Glutamatergic neuron (in vitro differentiated cells): Measurements from ENCODE around the gene SEL1L2. TPM values are rescaled to one million over a fixed set of nuclear protein-coding genes. Genes with fewer than 3 reads are reported as not detected.

ENCODE experiments used
- DNase-seq: peaks from one replicate; pipeline ENCODE4 v3.0.0; 2022
- H3K27ac Mint-ChIP-seq: one replicate; pipeline ENCODE4 v1.8.0; 2020; ENCODE audit warnings: mild to moderate bottlenecking, mixed read lengths, inconsistent platforms; ENCODE audit not compliant: unreplicated experiment
- H3K27me3 Mint-ChIP-seq: one replicate; pipeline ENCODE4 v1.8.0; 2020; ENCODE audit warnings: mild to moderate bottlenecking, moderate library complexity, mixed read lengths, inconsistent platforms; ENCODE audit not compliant: unreplicated experiment
- H3K36me3 Mint-ChIP-seq: one replicate; pipeline ENCODE4 v1.8.0; 2020; ENCODE audit warnings: mild to moderate bottlenecking, mixed read lengths, inconsistent platforms; ENCODE audit not compliant: unreplicated experiment
- H3K4me1 Mint-ChIP-seq: one replicate; pipeline ENCODE4 v1.8.0; 2020; ENCODE audit warnings: mild to moderate bottlenecking, low read depth, mixed read lengths, inconsistent platforms; ENCODE audit not compliant: unreplicated experiment
- H3K4me3 Mint-ChIP-seq: one replicate; pipeline ENCODE4 v1.8.0; 2020; ENCODE audit warnings: mild to moderate bottlenecking, mixed read lengths, inconsistent platforms; ENCODE audit not compliant: unreplicated experiment
- H3K9me3 Mint-ChIP-seq: one replicate; pipeline ENCODE4 v1.8.0; 2020; ENCODE audit warnings: mild to moderate bottlenecking, moderate library complexity, mixed read lengths, inconsistent platforms; ENCODE audit not compliant: unreplicated experiment
- CTCF ChIP-seq: fragments of 200-600 bp; sonication (generic); IDR thresholded peaks from one replicate; pipeline ENCODE4 v1.5.0; 2021; ENCODE audit not compliant: partially characterized antibody, unreplicated experiment
- long read RNA-seq: library from polyadenylated mRNA; unstranded; transcript quantifications from one replicate; pipeline ENCODE4 v2.0.0, GENCODE V29; 2020; ENCODE audit not compliant: unreplicated experiment
- total RNA-seq: library from RNA; stranded (reverse); fragmentation: NEBNext Ultra II Directional; extraction: Animal tissue kit (Norgen Biotek cat#: 25700); gene quantifications from one replicate; pipeline ENCODE4 v1.2.1, GENCODE V29; 2021; ENCODE audit not compliant: unreplicated experiment

The SEL1L2 gene
- total RNA-seq, result not detected
- long read RNA-seq, result 0 reads

DNA sequence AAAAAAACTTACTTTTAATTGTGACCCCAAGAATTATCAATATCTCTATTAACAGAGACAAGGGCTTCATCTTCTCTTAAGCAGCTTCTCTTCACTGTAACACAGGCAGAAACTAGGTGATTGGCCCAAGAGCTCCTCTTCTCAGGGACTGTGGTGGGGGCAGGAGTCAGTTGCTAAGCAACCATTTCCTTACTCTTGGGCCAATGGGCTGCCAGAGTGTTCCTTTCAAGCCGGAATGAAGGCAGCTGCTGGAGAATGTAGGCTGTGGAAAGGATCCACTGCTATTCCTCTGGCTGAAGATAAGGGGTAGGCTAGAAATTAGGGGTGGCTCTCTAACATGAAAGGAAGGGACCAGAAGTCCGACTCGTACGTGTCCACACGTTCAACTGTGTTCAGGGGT, at the start of gene SEL1L2:
Gene SEL1L2 (minus strand): TSS at position 150 of the 400 bp plus-strand sequence. CDS start 80 bp downstream, at position 70.
- H3K36me3 Mint-ChIP-seq, result peaks cover 4% of the 10 kb centered on the region
- no peak within 1 kb of the TSS for H3K4me3 Mint-ChIP-seq
- H3K9me3 Mint-ChIP-seq, result peaks cover 6% of the 10 kb centered on the region
- peaks cover 3% of the 10 kb centered on the region for H3K27me3 Mint-ChIP-seq
- TF ChIP-seq CTCF, result no peak
- H3K27ac Mint-ChIP-seq, result peak within 1 kb of the TSS; percentile 45
- H3K4me1 Mint-ChIP-seq, result peaks cover 5% of the 10 kb centered on the region
- peak; percentile 28 for DNase-seq

- DNase-seq, result no peak
- Mint-ChIP-seq H3K27ac (no peak overlapping the region), H3K9me3 (no peaks in the 10 kb centered on the region), H3K36me3 (no peaks in the 10 kb centered on the region), H3K27me3 (no peaks in the 10 kb centered on the region), H3K4me1 (no peaks in the 10 kb centered on the region), H3K4me3 (no peak overlapping the region)
- TF ChIP-seq CTCF, result no peak
Measured at GRCh38 chr20:14036567-14036966, 46.2 kb upstream of the SEL1L2 start.

DNA sequence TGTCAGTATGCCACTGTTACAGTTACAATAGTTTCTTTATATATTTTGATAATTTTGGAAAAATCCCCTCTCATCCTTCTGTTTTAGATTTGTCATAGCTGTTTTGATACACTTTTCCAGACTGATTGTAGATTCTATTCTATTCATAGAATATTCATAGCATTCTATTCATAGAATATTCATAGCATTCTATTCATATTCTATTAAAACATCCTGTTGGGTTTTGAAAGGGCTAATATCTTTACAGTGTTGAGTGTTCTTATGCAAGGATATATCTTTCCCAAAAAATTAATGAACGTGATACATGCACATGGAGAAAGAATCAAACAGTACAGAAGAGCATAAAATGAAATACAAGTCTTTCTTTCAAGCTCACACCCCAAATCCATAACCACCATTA, 42.9 kb upstream of the SEL1L2 start:
- Mint-ChIP-seq H3K36me3 (no peaks in the 10 kb centered on the region), H3K27ac (no peak overlapping the region), H3K27me3 (no peaks in the 10 kb centered on the region), H3K9me3 (no peaks in the 10 kb centered on the region), H3K4me1 (no peaks in the 10 kb centered on the region), H3K4me3 (no peak overlapping the region)
- no peak for DNase-seq
- no peak for TF ChIP-seq CTCF

DNA sequence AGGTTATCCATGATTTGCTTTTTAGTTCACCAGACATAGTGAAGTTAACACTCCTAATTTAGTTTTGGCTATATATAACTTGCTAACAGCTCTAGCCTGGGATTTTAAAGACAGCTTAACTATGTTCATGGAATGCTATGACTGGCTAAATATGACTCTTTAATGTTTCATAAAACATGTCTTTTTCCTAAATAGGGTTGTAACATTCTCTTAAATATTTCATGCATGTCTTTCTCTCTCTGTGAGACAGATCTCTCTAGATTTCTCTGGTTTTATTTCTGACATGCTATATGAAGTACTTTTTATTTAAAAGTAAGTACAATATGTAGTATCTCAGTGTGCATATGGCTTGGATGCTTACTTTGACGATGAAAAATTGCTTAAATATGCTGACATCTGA, 40.6 kb upstream of the SEL1L2 start:
- H3K27ac Mint-ChIP-seq, result no peak overlapping the region
- no peaks in the 10 kb centered on the region for H3K27me3 Mint-ChIP-seq
- no peaks in the 10 kb centered on the region for H3K9me3 Mint-ChIP-seq
- no peak for TF ChIP-seq CTCF
- DNase-seq, result no peak
- no peaks in the 10 kb centered on the region for H3K4me1 Mint-ChIP-seq
- H3K36me3 Mint-ChIP-seq, result peaks cover 3% of the 10 kb centered on the region
- H3K4me3 Mint-ChIP-seq, result no peak overlapping the region

- DNase-seq, result no peak
Measured at GRCh38 chr20:14012671-14013070, 22.3 kb upstream of the SEL1L2 start.

More at GRCh38 chr20:14012671-14013070, 22.3 kb upstream of the SEL1L2 start:
- no peak for TF ChIP-seq CTCF
- Mint-ChIP-seq H3K27ac (no peak overlapping the region), H3K4me1 (no peaks in the 10 kb centered on the region), H3K36me3 (no peaks in the 10 kb centered on the region), H3K4me3 (no peak overlapping the region), H3K27me3 (no peaks in the 10 kb centered on the region), H3K9me3 (no peaks in the 10 kb centered on the region)
